NT2/D1 (cell line): ENCODE measurements around the gene SERP1.

ENCODE experiments used
- YY1 ChIP-seq: IDR thresholded peaks from 2 replicates; pipeline ENCODE4 v1.6.1; 2011; ENCODE audit not compliant: insufficient read length, insufficient read depth
- ZNF274 ChIP-seq: IDR thresholded peaks from 2 replicates; pipeline ENCODE4 v1.6.1; 2011; ENCODE audit warnings: mild to moderate bottlenecking, low read depth, low read length

GRCh38 chr3:150509780-150510179, 36.5 kb downstream of the SERP1 start:
- no peak for TF ChIP-seq ZNF274
- no peak for TF ChIP-seq YY1
